ENCODE results near the gene FAM168A. TPM values are rescaled to one million over a fixed set of nuclear protein-coding genes. Genes with fewer than 3 reads are reported as not detected.

FAM168A gene
- total RNA-seq, 1 experiment from 2014 or later = 62.8 TPM

DNA sequence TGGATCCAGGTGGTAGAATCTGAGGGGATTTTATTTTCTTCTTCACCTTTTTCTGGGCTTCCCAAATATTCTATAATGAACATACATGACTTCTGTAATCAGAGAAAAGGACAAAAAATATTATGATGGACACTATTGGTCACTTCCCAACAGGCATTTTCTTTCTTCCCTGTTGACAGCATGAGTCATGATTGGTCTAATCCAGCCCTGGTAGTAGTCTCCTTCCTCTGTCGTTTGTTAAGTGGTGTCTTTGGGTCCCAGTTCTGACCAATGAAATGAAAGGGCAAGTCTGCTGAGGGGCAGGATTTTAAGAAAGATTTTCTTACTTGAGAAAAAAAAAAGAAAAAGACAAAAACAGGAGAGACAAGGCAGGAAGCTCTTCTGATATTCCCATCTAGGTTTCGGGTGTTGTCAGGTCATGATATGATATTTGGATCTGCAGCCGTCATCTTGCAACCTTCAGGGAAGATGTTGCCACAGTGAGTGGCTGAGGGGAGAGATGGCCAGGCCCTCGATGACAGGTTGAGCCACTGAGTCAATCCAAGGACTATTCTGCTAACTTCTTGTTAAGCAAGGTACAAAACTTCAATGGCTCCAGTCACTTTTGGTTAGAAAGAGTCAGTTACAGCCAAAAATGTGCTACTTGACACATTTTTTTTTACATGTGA lies 25.1 kb upstream of the FAM168A start:
- no peak for DNase-seq (ENCODE audit: low read depth, low spot score)
- H3K4me1 ChIP-seq (ENCODE audit: control insufficient read depth, insufficient read depth, low read length) = no peaks in the 10 kb centered on the region
- no peak for ATAC-seq
- H3K27me3 ChIP-seq (ENCODE audit: control insufficient read depth, insufficient read depth, low read length) = peaks cover 10% of the 10 kb centered on the region
- CTCF ChIA-PET = interaction anchor here (0.6 to 1.4 kb wide), 3 partner anchors 38 to 162 kb away, joined by 4 to 10 read pairs (median 5); no protein-coding TSS in a partner anchor
- POLR2A ChIA-PET = no interaction called here
- H3K4me3 ChIP-seq (ENCODE audit: low read depth in 2 of 2, low read length in 2 of 2) = no peak overlapping the region
- H3K9me3 ChIP-seq (ENCODE audit: control insufficient read depth, insufficient read depth, low read depth, low read length) = no peaks in the 10 kb centered on the region
- intact Hi-C loops (cut with micrococcal nuclease; ENCODE audit: unreplicated experiment) = loop anchor here (2.0 kb wide), 1 partner anchor 16 kb away; no protein-coding TSS in a partner anchor
- no peaks in the 10 kb centered on the region for H3K36me3 ChIP-seq (ENCODE audit: control insufficient read depth, insufficient read depth, low read length)
- BruUV-seq (replicated peaks) = no TSS peak
- in situ Hi-C loops (cut with HindIII; ENCODE audit: low pct_unique_long_range_greater_than_20kb, low sequenced_read_pairs) = no loop called here
- no peak overlapping the region for H3K27ac ChIP-seq (ENCODE audit: low read length)
- TF ChIP-seq POLR2AphosphoS5 (IDR thresholded peaks at IDR 0.05; ENCODE audit: low read depth, low read length) (no peak), TCF7L2 (IDR thresholded peaks at IDR 0.05; ENCODE audit: low read depth, low read length) (no peak), SIN3A (IDR thresholded peaks at IDR 0.05; ENCODE audit: borderline replicate concordance, insufficient read depth, low read depth, low read length) (no peak)
- TF ChIP-seq, protein P1, sequence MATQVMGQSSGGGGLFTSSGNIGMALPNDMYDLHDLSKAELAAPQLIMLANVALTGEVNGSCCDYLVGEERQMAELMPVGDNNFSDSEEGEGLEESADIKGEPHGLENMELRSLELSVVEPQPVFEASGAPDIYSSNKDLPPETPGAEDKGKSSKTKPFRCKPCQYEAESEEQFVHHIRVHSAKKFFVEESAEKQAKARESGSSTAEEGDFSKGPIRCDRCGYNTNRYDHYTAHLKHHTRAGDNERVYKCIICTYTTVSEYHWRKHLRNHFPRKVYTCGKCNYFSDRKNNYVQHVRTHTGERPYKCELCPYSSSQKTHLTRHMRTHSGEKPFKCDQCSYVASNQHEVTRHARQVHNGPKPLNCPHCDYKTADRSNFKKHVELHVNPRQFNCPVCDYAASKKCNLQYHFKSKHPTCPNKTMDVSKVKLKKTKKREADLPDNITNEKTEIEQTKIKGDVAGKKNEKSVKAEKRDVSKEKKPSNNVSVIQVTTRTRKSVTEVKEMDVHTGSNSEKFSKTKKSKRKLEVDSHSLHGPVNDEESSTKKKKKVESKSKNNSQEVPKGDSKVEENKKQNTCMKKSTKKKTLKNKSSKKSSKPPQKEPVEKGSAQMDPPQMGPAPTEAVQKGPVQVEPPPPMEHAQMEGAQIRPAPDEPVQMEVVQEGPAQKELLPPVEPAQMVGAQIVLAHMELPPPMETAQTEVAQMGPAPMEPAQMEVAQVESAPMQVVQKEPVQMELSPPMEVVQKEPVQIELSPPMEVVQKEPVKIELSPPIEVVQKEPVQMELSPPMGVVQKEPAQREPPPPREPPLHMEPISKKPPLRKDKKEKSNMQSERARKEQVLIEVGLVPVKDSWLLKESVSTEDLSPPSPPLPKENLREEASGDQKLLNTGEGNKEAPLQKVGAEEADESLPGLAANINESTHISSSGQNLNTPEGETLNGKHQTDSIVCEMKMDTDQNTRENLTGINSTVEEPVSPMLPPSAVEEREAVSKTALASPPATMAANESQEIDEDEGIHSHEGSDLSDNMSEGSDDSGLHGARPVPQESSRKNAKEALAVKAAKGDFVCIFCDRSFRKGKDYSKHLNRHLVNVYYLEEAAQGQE (IDR thresholded peaks at IDR 0.05; ENCODE audit: insufficient read depth in 1 of 2, low read depth in 2 of 2, low read length in 1 of 2) = no peak
- TF ChIP-seq, protein P2, sequence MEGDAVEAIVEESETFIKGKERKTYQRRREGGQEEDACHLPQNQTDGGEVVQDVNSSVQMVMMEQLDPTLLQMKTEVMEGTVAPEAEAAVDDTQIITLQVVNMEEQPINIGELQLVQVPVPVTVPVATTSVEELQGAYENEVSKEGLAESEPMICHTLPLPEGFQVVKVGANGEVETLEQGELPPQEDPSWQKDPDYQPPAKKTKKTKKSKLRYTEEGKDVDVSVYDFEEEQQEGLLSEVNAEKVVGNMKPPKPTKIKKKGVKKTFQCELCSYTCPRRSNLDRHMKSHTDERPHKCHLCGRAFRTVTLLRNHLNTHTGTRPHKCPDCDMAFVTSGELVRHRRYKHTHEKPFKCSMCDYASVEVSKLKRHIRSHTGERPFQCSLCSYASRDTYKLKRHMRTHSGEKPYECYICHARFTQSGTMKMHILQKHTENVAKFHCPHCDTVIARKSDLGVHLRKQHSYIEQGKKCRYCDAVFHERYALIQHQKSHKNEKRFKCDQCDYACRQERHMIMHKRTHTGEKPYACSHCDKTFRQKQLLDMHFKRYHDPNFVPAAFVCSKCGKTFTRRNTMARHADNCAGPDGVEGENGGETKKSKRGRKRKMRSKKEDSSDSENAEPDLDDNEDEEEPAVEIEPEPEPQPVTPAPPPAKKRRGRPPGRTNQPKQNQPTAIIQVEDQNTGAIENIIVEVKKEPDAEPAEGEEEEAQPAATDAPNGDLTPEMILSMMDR (IDR thresholded peaks at IDR 0.05) = no peak

DNA sequence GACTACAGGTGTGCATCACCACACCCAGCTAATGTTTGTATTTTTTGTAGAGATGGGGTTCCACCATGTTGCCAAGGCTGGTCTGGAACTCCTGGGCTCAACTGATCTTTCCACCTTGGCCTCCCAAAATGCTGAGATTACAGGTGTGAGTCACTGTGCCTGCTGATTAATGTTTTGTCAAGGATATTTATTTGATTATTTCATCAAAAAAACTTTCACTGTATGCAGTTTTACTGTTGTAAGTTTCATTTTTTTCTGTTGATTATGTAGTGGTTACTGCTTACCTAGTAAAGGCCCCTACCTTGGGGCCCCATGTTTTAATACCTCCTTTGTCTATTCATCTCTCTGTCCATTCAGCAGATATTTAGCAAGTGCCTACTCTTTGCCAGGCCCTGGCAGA lies 16.7 kb upstream of the FAM168A start:
- no peaks in the 10 kb centered on the region for H3K9me3 ChIP-seq (ENCODE audit: control insufficient read depth, insufficient read depth, low read depth, low read length)
- TF ChIP-seq, protein P1 (IDR thresholded peaks at IDR 0.05; ENCODE audit: insufficient read depth in 1 of 2, low read depth in 2 of 2, low read length in 1 of 2) = no peak
- no peak for TF ChIP-seq TCF7L2 (IDR thresholded peaks at IDR 0.05; ENCODE audit: low read depth, low read length)
- H3K36me3 ChIP-seq (ENCODE audit: control insufficient read depth, insufficient read depth, low read length) = no peaks in the 10 kb centered on the region
- no TSS peak for BruUV-seq (replicated peaks)
- ChIA-PET CTCF (no interaction called here), POLR2A (interaction anchor here (0.7 kb wide), 1 partner anchor 19 kb away, joined by 3 read pairs; no protein-coding TSS in a partner anchor)
- no peaks in the 10 kb centered on the region for H3K4me1 ChIP-seq (ENCODE audit: control insufficient read depth, insufficient read depth, low read length)
- no peak overlapping the region for H3K27ac ChIP-seq (ENCODE audit: low read length)
- intact Hi-C loops (cut with micrococcal nuclease; ENCODE audit: unreplicated experiment) (no loop called here), in situ Hi-C loops (cut with HindIII; ENCODE audit: low pct_unique_long_range_greater_than_20kb, low sequenced_read_pairs) (no loop called here)
- DNase-seq (ENCODE audit: low read depth, low spot score) = no peak
- no peaks in the 10 kb centered on the region for H3K27me3 ChIP-seq (ENCODE audit: control insufficient read depth, insufficient read depth, low read length)
- H3K4me3 ChIP-seq (ENCODE audit: low read depth in 2 of 2, low read length in 2 of 2) = no peak overlapping the region
- no peak for ATAC-seq
